HCT116 (cell line): ENCODE data around the gene DRD2. TPM values are rescaled to one million over a fixed set of nuclear protein-coding genes. Genes with fewer than 3 reads are reported as not detected.
A peak's percentile ranks its signal among the peaks of the same experiment; 100 is the strongest.
"Not testable (repeated sequence)": the region's sequence is repeated elsewhere in the genome, so short reads cannot be mapped to it uniquely, and the experiment has no call there.

Source experiments
- ATAC-seq: fragments of 200-7000 bp; cut with Tn5 transposase; 2 replicates; pipeline ENCODE4 v1.9.1; 2020; ENCODE audit warnings: mild to moderate bottlenecking, moderate library complexity
- Bru-seq: library from RNA; stranded (reverse); fragments of 400-500 nt; gene quantifications from one replicate; lab custom pipeline; 2021; lab: Mats Ljungman, UMichigan
- BruChase-seq, 2 experiments: library from RNA; stranded (reverse); fragments of 400-500 nt; gene quantifications; one replicate each; lab custom pipeline; 2021; lab: Mats Ljungman, UMichigan
- BruUV-seq: library from RNA; stranded (reverse); fragments of 400-500 nt; replicated peaks from 2 replicates; lab custom pipeline; 2021; lab: Mats Ljungman, UMichigan
- CTCF ChIA-PET: fragments of 300-600 bp; sonication (Branson Sonifier 250); formaldehyde crosslinking; loops from one replicate; lab custom pipeline; 2021; ENCODE audit warnings: antibody characterized with exemption; lab: Charles Lee
- POLR2A ChIA-PET: fragments of 300-600, 350-600 bp; sonication (Branson Sonifier 250); formaldehyde crosslinking; loops from one replicate; lab custom pipeline; 2021; ENCODE audit warnings: antibody characterized with exemption; lab: Charles Lee
- RAD21 ChIA-PET, 2 experiments: fragments of 300-600 bp; sonication (Branson Sonifier 250); formaldehyde crosslinking; loops; one replicate each; lab custom pipeline; 2023; ENCODE audit warnings: low total read pairs in 2 of 2; ENCODE audit not compliant: uncharacterized antibody in 2 of 2, unreplicated experiment in 2 of 2, low non-redundant PET in 1 of 2; lab: Charles Lee
- DNase-seq: peaks from one replicate; pipeline ENCODE4 v3.0.0-alpha.2; 2010; ENCODE audit warnings: low read depth, low spot score
- H2AFZ ChIP-seq: fragments of 200-600 bp; shearing (Covaris generic), sonication (generic); 2 replicates; pipeline ENCODE4 v1.6.1; 2017; ENCODE audit warnings: low read depth, mixed run types, mixed read lengths, antibody characterized with exemption, low read length; ENCODE audit not compliant: poor library complexity, severe bottlenecking
- H3K27ac ChIP-seq: 2 replicates; pipeline ENCODE4 v1.5.1; 2012; ENCODE audit warnings: low read depth, low read length
- H3K27me3 ChIP-seq: fragments of 200-600 bp; sonication (generic); 2 replicates; pipeline ENCODE4 v1.6.1; 2016; ENCODE audit warnings: mixed run types, low read length, mixed read lengths; ENCODE audit not compliant: insufficient read depth
- H3K36me3 ChIP-seq, 2 experiments: fragments of 200-500 bp in 1 of 2; fragments of 200-600 bp in 1 of 2; sonication (Bioruptor generic) in 1 of 2; sonication (generic) in 1 of 2; 2 replicates each; pipeline versions ENCODE4 v1.5.1 to v1.6.1; 2014 to 2016; ENCODE audit warnings: low read length in 2 of 2, inconsistent platforms in 1 of 2, mixed read lengths in 1 of 2, mixed run types in 1 of 2; ENCODE audit not compliant: insufficient read depth in 2 of 2, control insufficient read depth in 1 of 2
- H3K4me1 ChIP-seq, 2 experiments: fragments of 200-600 bp in 1 of 2; sonication (generic) in 1 of 2; 2 replicates each; pipeline versions ENCODE4 v1.5.1 to v1.6.1; 2012 to 2017; ENCODE audit warnings: low read length in 2 of 2, inconsistent platforms in 1 of 2, mild to moderate bottlenecking in 1 of 2, mixed read lengths in 1 of 2, mixed run types in 1 of 2, moderate library complexity in 1 of 2; ENCODE audit not compliant: insufficient read depth in 2 of 2, control insufficient read depth in 1 of 2
- H3K4me2 ChIP-seq: fragments of 200-600 bp; sonication (generic); 2 replicates; pipeline ENCODE4 v1.6.1; 2017; ENCODE audit warnings: mixed run types, low read length, mixed read lengths
- H3K4me3 ChIP-seq, 2 experiments: fragments of 200-600 bp in 1 of 2; sonication (generic) in 1 of 2; replicated peaks in 1 of 2; 2 replicates each; pipeline ENCODE4 v1.5.1; 2011 to 2016; ENCODE audit warnings: low read length in 2 of 2, control low read depth in 1 of 2, low read depth in 1 of 2, mild to moderate bottlenecking in 1 of 2, mixed read lengths in 1 of 2, mixed run types in 1 of 2
- H3K79me2 ChIP-seq: fragments of 200-600 bp; sonication (generic); 2 replicates; pipeline ENCODE4 v1.6.1; 2017; ENCODE audit warnings: mild to moderate bottlenecking, mixed run types, low read length, moderate library complexity, mixed read lengths; ENCODE audit not compliant: insufficient read depth
- H3K9ac ChIP-seq: fragments of 200-600 bp; sonication (generic); 2 replicates; pipeline ENCODE4 v1.6.1; 2016; ENCODE audit warnings: low read length, mixed read lengths
- H3K9me2 ChIP-seq: fragments of 200-600 bp; sonication (generic), shearing (Covaris generic); 2 replicates; pipeline ENCODE4 v1.6.1; 2017; ENCODE audit warnings: mixed run types, mild to moderate bottlenecking, moderate library complexity; ENCODE audit not compliant: insufficient read depth
- H3K9me3 ChIP-seq, 2 experiments: fragments of 200-500 bp in 1 of 2; fragments of 200-600 bp in 1 of 2; sonication (Bioruptor generic) in 1 of 2; sonication (generic) in 1 of 2; 2 replicates each; pipeline ENCODE4 v1.6.1; 2014 to 2017; ENCODE audit warnings: low read length in 2 of 2, mixed read lengths in 2 of 2, inconsistent platforms in 1 of 2, low read depth in 1 of 2, mild to moderate bottlenecking in 1 of 2, mixed run types in 1 of 2, moderate library complexity in 1 of 2; ENCODE audit not compliant: control insufficient read depth in 1 of 2, insufficient read depth in 1 of 2
- H4K20me1 ChIP-seq: fragments of 200-600 bp; sonication (generic), shearing (Covaris generic); 2 replicates; pipeline ENCODE4 v1.6.1; 2017; ENCODE audit warnings: mixed run types, mild to moderate bottlenecking, moderate library complexity; ENCODE audit not compliant: insufficient read depth
- ATF3 ChIP-seq: IDR thresholded peaks from 2 replicates; pipeline ENCODE4 v1.6.1; 2012
- CEBPB ChIP-seq: IDR thresholded peaks from 2 replicates; pipeline ENCODE4 v1.6.1; 2012; ENCODE audit warnings: low read depth
- CTCF ChIP-seq, 3 experiments: fragments of 200-600 bp in 1 of 3; sonication (generic) in 1 of 3; IDR thresholded peaks in 2 of 3; conservative IDR thresholded peaks in 1 of 3; 2 replicates each; pipeline ENCODE4 v1.5.1; 2012 to 2017; ENCODE audit warnings: low read depth in 2 of 3, low read length in 2 of 3, antibody characterized with exemption in 1 of 3, borderline replicate concordance in 1 of 3, control low read depth in 1 of 3, mild to moderate bottlenecking in 1 of 3, mixed read lengths in 1 of 3, mixed run types in 1 of 3, moderate library complexity in 1 of 3; ENCODE audit not compliant: insufficient read depth in 1 of 3
- EGR1 ChIP-seq: IDR thresholded peaks from 2 replicates; pipeline ENCODE4 v1.6.1; 2012; ENCODE audit warnings: low read depth
- ELF1 ChIP-seq: IDR thresholded peaks from 2 replicates; pipeline ENCODE4 v1.6.1; 2012; ENCODE audit warnings: low read depth, borderline replicate concordance
- JUND ChIP-seq: IDR thresholded peaks from 2 replicates; pipeline ENCODE4 v1.6.1; 2012
- SP1 ChIP-seq: IDR thresholded peaks from 2 replicates; pipeline ENCODE4 v1.6.1; 2012; ENCODE audit warnings: low read depth
- TCF7L2 ChIP-seq: IDR thresholded peaks from 2 replicates; pipeline ENCODE4 v1.7.0; 2011; ENCODE audit warnings: borderline replicate concordance, inconsistent platforms; ENCODE audit not compliant: insufficient read depth, insufficient read length; ENCODE audit errors: extremely low read depth
- ZBTB33 ChIP-seq: IDR thresholded peaks from 2 replicates; pipeline ENCODE4 v1.6.1; 2011; ENCODE audit warnings: mild to moderate bottlenecking, low read length, moderate library complexity; ENCODE audit not compliant: insufficient replicate concordance; ENCODE audit errors: extremely low read depth
- ZFX ChIP-seq: fragments of 450-650 bp; IDR thresholded peaks from 2 replicates; pipeline ENCODE4 v1.6.1; 2017
- ZNF274 ChIP-seq: fragments of 200-500 bp; sonication (Bioruptor generic); IDR thresholded peaks from 2 replicates; pipeline ENCODE4 v1.6.1; 2014; ENCODE audit warnings: mild to moderate bottlenecking, low read depth, low read length, inconsistent platforms
- intact Hi-C: fragments of 100-400 bp; cut with micrococcal nuclease; formaldehyde crosslinking; loops from 2 replicates; pipeline ENCODE4 v1.10.0; 2022
- long read RNA-seq: library from polyadenylated mRNA; unstranded; transcript quantifications from one replicate; pipeline ENCODE4 v2.0.0, GENCODE V29; 2021; ENCODE audit not compliant: unreplicated experiment
- polyA plus RNA-seq: library from polyadenylated mRNA; unstranded; fragments of >200 nt; gene quantifications from 2 replicates; pipeline ENCODE4 v1.2.1, GENCODE V29; 2012; ENCODE audit warnings: missing spikeins
- total RNA-seq: library from RNA; stranded (reverse); gene quantifications from one replicate; pipeline ENCODE4 v1.2.1, GENCODE V29; 2021; ENCODE audit not compliant: unreplicated experiment

The DRD2 gene
- total RNA-seq: not detected
- 0.11 TPM in 1 of 2 replicates, not detected in the other for polyA plus RNA-seq
- Bru-seq, nascent RNA: percentile 7 among the genes with signal in this experiment
- BruChase-seq, experiment 1, labeled RNA remaining after a 6-hour chase: percentile 9 among the genes with signal in this experiment
- BruChase-seq, experiment 2, labeled RNA remaining after a 2-hour chase: percentile 14 among the genes with signal in this experiment
- long read RNA-seq, partial matches to known transcripts: 1 of 1 reads
- long read RNA-seq, other reads (novel, unspliced or antisense): 0 of 1 reads

- Histone ChIP-seq H3K9me3 (no peaks in the 10 kb centered on the region), H3K4me1 (no peaks in the 10 kb centered on the region), H4K20me1 (no peaks in the 10 kb centered on the region), H3K4me3 (no peak within 1 kb of the TSS), H3K36me3 (no peaks in the 10 kb centered on the region), H3K27ac (no peak within 1 kb of the TSS), H3K27me3 (peaks cover 40% of the 10 kb centered on the region), H2AFZ (no peak within 1 kb of the TSS), H3K9ac (no peak within 1 kb of the TSS), H3K9me2 (no peaks in the 10 kb centered on the region), H3K4me2 (no peak within 1 kb of the TSS), H3K79me2 (no peaks in the 10 kb centered on the region)
- ATAC-seq (no peak), DNase-seq (no peak)
- BruUV-seq: no TSS peak
- ChIA-PET POLR2A (no interaction called here), RAD21 (no interaction called here), CTCF (no interaction called here)
- TF ChIP-seq ATF3 (no peak), CEBPB (no peak), TCF7L2 (no peak), CTCF (IDR thresholded peaks at IDR 0.05 in 2 of 3, conservative IDR thresholded peaks at IDR 0.05 in 1 of 3; ENCODE audit: borderline replicate concordance in 1 of 3, insufficient read depth in 1 of 3, low read depth in 2 of 3, low read length in 2 of 3) (no peak), JUND (no peak), ZFX (no peak), SP1 (no peak), EGR1 (no peak), ELF1 (no peak), ZNF274 (no peak), ZBTB33 (no peak)
- intact Hi-C loops: no loop called here
These were observed at the start of gene DRD2 for GRCh38 chr11:113475160-113475761. Gene DRD2 (minus strand): TSS chr11:113475398. CDS start chr11:113424651, 50,747 bp downstream.

GRCh38 chr11:113523906-113524305 is 48.7 kb upstream of the DRD2 start:
- H2AFZ ChIP-seq, H3K9me3 ChIP-seq, H4K20me1 ChIP-seq, H3K4me2 ChIP-seq, H3K36me3 ChIP-seq, BruUV-seq, intact Hi-C loops, H3K27ac ChIP-seq, ATAC-seq, H3K9me2 ChIP-seq, DNase-seq, H3K9ac ChIP-seq, H3K79me2 ChIP-seq, RAD21 ChIA-PET, CTCF ChIA-PET, H3K4me3 ChIP-seq, H3K4me1 ChIP-seq, POLR2A ChIA-PET: not testable (repeated sequence)
- peaks cover 47% of the 10 kb centered on the region for H3K27me3 ChIP-seq
